ENCODE results near the gene MRPS22.

DNA sequence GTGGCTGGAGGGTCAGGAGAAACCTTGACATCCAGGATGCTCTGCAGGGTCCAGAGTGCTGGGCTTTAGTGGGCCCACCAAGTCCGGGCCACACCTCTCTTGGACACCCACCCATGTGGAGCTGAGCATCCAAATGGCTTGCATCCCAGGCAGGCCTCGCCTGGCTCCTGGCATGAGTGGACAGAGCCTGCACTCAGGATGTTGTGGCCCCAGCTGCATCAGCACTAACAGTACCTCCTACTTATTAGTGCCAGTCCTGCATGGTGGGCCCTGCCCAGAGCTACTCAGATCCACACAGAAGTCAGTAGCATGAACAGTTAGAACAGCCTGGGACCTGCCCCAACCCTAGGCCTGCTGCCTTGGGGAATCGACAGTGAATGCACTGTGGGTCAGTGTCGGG is 42.2 kb upstream of the MRPS22 start:
- no peak for TF ChIP-seq FOXM1 (IDR thresholded peaks at IDR 0.05; ENCODE audit: borderline replicate concordance)
- TF ChIP-seq, protein P1, sequence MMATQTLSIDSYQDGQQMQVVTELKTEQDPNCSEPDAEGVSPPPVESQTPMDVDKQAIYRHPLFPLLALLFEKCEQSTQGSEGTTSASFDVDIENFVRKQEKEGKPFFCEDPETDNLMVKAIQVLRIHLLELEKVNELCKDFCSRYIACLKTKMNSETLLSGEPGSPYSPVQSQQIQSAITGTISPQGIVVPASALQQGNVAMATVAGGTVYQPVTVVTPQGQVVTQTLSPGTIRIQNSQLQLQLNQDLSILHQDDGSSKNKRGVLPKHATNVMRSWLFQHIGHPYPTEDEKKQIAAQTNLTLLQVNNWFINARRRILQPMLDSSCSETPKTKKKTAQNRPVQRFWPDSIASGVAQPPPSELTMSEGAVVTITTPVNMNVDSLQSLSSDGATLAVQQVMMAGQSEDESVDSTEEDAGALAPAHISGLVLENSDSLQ (IDR thresholded peaks at IDR 0.05) = no peak
- no peak for TF ChIP-seq ZNF384 (IDR thresholded peaks at IDR 0.05)
- TF ChIP-seq ELF4 (IDR thresholded peaks at IDR 0.05) = no peak
- no peak for TF ChIP-seq FOXK2 (IDR thresholded peaks at IDR 0.05)
- no peak for TF ChIP-seq SUZ12 (IDR thresholded peaks at IDR 0.05)
- TF ChIP-seq NFRKB (IDR thresholded peaks at IDR 0.05) = no peak
- TF ChIP-seq BHLHE40 (IDR thresholded peaks at IDR 0.05; ENCODE audit: borderline replicate concordance) = no peak
- no peak for TF ChIP-seq FOXA1 (IDR thresholded peaks at IDR 0.05)

All from HEK293T (cell line).